ENCODE measurements around the gene HOXA1.

The HOXA1 gene

DNA sequence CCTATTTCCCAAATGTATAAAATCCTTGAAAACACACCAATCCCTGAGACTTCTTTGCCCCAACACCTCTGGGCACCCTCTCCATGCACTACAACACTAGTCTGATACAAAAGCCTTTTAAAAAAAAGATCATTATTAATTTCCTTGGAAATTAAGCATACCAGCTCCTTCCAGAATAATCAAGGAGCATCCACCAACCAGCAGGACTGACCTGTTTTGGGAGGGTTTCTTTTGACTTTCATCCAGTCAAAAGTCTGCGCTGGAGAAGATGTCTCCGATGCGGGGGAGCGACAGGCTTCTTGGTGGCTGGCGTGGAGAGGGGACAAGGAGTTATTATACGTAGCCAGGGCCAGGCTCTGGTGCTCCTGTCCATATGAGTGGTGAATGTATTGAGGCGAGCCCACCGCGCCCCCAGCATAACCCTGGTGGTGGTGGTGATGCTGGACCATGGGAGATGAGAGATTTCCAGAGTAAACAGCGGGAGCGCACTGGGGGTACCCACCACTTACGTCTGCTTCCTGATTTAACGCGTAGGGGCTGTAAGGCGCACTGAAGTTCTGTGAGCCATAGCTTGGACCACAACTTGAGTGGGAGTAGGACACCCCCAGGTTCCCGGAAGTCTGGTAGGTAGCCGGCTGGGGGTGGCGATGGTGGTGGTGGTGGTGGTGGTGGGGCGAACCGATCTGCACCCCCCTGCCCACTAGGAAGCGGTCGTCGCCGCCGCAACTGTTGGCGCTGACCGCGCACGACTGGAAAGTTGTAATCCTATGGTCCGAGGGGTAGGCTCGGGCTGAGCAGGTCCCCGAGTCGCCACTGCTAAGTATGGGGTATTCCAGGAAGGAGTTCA lies 527 bp downstream of the HOXA1 start:
- Mint-ChIP-seq H3K4me3 (peak overlapping the region; percentile 88), H3K27me3 (peaks cover 86% of the 10 kb centered on the region), H3K36me3 (peaks cover 15% of the 10 kb centered on the region), H3K27ac (peak overlapping the region; percentile 82), H3K4me1 (peaks cover 43% of the 10 kb centered on the region), H3K9me3 (no peaks in the 10 kb centered on the region)
- ATAC-seq = peak; percentile 44

DNA sequence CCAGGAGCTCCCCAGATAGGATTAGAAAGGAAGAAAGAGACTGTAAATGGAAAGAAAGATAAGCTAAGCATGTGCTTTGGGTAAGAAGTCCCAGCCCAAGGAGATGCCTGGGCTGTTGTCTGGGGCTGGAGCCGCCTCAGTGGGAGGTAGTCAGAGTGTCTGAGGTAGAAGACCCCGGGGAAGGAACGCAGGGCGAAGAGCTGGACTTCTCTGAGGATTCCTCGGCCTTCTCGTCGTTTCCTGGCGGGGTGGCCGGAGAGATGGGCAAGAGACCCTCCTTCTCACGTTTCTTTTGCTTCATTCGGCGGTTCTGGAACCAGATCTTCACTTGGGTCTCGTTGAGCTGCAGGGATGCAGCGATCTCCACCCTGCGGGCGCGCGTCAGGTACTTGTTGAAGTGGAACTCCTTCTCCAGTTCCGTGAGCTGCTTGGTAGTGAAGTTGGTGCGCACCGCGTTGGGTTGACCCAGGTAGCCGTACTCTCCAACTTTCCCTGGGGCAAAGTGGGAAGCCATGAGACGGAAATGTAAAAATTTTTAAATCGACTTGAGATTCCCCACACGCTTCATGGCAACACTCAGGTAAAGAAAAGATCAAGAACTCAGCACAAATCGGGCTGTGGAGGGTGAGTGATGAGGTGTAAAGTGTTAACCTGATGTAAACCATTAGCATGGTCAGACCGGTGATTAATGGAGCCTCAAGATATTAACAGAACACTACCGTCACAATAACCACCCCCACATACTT lies 1.3 kb downstream of the HOXA1 start:
- Mint-ChIP-seq H3K4me1 (peaks cover 43% of the 10 kb centered on the region), H3K4me3 (no peak overlapping the region)

DNA sequence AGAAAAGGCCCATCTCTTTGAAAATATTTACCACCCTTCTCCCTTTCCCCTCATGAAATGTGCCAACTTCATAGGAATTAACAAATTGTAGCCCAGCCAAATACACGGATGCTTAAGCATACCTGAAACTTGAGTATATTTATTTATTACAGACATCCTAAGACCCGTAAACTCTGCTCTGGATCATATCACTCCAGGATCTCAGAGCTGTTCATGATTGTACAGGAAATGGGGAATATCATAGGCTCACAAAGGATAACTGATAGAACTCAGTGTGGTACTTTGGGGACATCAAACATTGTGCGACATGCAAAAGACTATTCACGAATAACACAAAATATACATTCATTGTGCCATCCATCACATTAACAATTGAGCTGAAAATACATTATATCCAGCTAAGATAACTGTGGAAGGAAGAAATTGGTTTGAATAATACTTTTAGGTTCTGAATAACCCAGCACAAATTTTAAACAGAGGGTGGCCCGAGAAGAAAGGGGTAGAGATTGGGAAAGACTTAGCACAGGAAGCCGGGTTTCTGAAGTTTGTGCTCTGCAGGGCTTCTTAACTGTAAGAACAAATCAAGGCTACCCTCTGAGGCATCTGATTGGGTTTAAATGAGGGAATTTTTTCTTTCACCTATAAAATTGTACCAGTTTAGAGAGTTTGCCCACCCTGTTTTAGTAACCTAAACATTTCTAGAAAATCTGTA lies 2.5 kb downstream of the HOXA1 start:
- Mint-ChIP-seq H3K4me3 (no peak overlapping the region), H3K27me3 (peaks cover 85% of the 10 kb centered on the region), H3K27ac (no peak overlapping the region), H3K9me3 (no peaks in the 10 kb centered on the region), H3K4me1 (peaks cover 36% of the 10 kb centered on the region), H3K36me3 (no peaks in the 10 kb centered on the region)
- no peak for ATAC-seq

More for the DNA sequence above, 1.3 kb downstream of the HOXA1 start:
- Mint-ChIP-seq H3K36me3 (peaks cover 8% of the 10 kb centered on the region), H3K27me3 (peaks cover 86% of the 10 kb centered on the region), H3K9me3 (no peaks in the 10 kb centered on the region), H3K27ac (peak overlapping the region; percentile 82)
- ATAC-seq = no peak

DNA sequence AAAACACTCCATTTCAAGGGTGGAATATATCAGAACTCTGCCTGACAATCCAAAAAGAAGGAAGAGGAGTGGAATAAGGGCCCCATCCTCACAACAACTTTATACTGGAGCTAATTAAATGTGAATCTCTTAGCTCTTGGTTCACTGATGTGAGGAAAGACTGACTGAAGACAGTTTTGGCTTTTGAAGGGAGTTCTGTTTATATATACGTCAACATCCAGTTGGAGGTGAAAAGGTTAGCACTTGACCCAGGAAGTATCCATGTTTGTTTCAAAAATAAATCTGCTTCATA lies 3.0 kb downstream of the HOXA1 start:
- Mint-ChIP-seq H3K4me1 (peaks cover 35% of the 10 kb centered on the region), H3K9me3 (no peaks in the 10 kb centered on the region), H3K36me3 (no peaks in the 10 kb centered on the region), H3K4me3 (no peak overlapping the region), H3K27me3 (peaks cover 86% of the 10 kb centered on the region), H3K27ac (no peak overlapping the region)
- ATAC-seq = no peak

DNA sequence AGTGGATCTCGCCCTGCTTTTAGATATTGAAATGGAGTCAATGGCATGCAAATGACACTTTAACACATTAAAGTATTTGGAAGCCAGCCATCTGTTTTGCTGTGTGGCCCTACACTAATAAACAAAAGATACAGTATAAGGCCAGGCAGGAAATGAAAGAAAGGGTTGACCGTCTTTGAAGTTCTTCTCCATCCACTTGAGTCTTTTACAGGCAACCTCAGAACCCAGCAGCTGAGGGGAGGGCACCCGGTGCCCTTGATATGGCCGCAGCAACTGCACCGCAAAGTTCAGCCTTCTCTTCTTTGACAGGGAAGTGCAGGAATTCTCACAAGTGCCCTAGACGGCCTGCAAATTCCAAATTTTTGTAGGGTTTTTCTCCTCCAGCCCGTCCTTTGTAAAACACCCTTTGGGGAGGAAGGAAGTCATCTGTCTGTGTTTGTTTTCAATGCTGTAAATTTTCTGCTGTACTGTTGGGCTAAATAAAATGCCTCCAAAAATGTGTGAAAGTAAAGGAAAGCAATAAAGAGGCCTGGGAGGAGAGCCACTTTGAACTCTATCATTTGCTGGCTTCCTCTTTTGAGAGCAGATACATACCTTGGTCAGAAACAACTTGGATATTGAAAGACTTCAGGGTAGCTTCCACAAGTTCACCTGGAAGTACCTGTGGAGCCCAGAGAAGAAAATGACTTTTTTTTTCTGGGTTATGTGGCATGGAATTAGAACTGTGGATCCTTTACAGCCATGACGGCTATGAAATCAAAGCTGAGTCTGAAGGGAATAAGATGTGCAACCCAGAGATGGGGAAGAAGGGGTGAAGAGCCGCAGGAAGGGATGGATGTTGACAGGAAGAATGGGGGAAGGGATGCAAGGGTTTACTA lies 3.6 kb downstream of the HOXA1 start:
- ATAC-seq = no peak
- no peaks in the 10 kb centered on the region for H3K36me3 Mint-ChIP-seq
- no peaks in the 10 kb centered on the region for H3K9me3 Mint-ChIP-seq
- H3K4me3 Mint-ChIP-seq = no peak overlapping the region
- peaks cover 30% of the 10 kb centered on the region for H3K4me1 Mint-ChIP-seq
- peaks cover 86% of the 10 kb centered on the region for H3K27me3 Mint-ChIP-seq
- no peak overlapping the region for H3K27ac Mint-ChIP-seq

DNA sequence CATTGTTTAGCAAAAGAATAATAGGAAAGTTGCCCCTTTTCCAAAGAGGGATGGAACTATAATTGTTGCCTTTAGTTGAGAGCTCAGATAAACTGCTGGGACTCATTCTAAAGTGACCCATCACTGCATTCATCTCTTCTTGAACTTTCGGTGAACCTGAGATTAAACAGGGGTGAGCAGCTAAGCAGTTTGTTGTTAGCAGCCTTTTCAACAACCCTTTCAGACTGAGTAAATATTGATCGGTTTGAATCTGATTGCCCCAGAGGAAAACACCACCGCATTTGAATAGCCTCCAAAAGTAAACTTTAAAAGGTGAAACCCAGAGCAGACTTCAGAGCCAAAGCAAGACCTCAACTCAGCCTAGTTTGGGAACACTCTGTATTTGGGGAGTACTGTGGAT lies 4.7 kb downstream of the HOXA1 start:
- Mint-ChIP-seq H3K9me3 (no peaks in the 10 kb centered on the region), H3K4me1 (peaks cover 25% of the 10 kb centered on the region), H3K4me3 (no peak overlapping the region), H3K27ac (no peak overlapping the region), H3K27me3 (peaks cover 86% of the 10 kb centered on the region), H3K36me3 (no peaks in the 10 kb centered on the region)
- ATAC-seq = no peak

DNA sequence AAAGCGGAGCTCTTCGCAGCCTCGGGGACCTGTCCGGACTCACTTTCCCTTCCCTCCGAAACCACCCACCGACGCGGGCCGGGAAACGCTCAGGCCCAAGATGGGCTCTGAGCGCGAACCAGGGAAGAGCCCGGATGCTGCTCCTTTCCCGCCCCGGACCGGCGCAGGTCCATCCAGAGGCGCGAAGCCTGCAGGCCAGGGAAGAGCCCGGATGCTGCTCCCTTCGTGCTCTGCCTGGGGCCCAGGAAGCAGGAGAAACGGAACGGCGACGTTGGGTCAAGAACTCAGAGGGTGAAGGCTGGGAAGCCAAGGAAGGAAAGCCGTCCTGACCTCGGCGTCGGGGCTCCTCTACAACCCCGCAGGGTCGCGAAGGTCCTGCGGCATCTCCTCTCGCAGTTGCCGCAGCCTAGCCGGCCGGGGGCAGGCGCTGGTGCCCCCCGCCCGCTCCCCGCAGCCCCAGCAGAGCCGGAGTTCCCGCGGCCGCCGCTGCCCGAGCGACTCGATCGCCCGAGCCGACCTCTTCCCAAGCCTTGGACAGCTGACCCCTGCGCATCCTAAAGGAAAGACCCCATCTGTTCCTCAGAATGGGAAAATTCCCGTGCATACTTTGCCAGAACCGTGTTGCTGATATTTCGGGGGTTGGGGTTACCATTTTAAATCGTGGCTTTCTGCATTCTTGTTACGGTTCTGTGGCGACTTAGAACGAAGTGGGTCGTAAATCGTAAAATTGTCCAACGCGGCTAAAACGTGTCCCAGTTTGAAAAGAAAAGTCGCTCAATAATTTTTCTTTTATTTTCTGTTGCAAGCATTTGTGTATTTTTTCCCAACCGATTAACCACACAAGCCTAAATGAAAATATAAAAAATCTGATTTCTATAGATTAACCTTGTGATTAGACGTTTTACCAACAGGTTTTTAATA lies 7.5 kb downstream of the HOXA1 start:
- Mint-ChIP-seq H3K27ac (no peak overlapping the region), H3K27me3 (peaks cover 62% of the 10 kb centered on the region), H3K36me3 (no peaks in the 10 kb centered on the region), H3K4me1 (peaks cover 11% of the 10 kb centered on the region), H3K4me3 (peak overlapping the region; percentile 18), H3K9me3 (no peaks in the 10 kb centered on the region)
- ATAC-seq = no peak

DNA sequence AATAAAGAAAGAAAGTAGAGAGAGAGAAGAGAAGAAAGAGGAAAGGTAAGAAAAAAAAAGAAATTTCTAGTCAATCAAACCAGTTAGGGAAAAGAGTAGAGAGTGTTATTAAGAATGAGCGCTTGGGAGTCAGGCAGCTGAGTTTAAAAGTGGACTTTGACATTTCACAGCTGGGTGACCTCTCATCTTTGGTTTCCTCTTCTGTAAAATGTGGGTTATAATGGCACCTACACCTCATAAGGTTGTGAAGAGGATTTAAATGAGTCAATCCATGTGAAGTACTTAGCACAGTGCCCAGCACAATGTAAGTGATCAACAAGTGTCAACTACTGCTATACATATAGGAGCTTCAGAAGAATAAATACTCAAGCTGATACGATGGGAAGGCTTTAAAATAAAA lies 12.2 kb downstream of the HOXA1 start:
- Mint-ChIP-seq H3K27ac (no peak overlapping the region), H3K36me3 (no peaks in the 10 kb centered on the region), H3K27me3 (peaks cover 17% of the 10 kb centered on the region), H3K4me1 (peaks cover 22% of the 10 kb centered on the region), H3K4me3 (peak overlapping the region; percentile 3), H3K9me3 (no peaks in the 10 kb centered on the region)
- ATAC-seq = peak; percentile 89

DNA sequence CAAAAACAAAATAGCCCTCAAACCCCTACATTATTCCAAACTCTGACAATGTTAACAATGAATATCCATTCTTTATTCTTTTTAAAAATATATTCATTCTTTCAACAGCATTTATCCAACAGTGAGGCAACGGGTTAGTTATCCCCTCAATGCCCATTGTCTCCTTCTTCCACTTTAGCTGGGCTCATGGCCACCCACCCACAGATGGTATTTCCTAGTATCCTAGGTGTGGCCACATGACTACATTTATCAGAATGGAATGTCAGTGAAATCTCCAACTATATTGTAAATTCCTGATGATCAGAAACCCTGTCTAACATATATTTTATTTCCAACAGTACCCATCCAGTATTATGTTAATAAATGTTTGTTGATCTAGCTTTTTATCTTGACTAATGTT lies 13.6 kb downstream of the HOXA1 start:
- Mint-ChIP-seq H3K27ac (no peak overlapping the region), H3K27me3 (peaks cover 3% of the 10 kb centered on the region), H3K4me1 (peaks cover 16% of the 10 kb centered on the region), H3K9me3 (no peaks in the 10 kb centered on the region), H3K36me3 (no peaks in the 10 kb centered on the region), H3K4me3 (no peak overlapping the region)
- no peak for ATAC-seq

DNA sequence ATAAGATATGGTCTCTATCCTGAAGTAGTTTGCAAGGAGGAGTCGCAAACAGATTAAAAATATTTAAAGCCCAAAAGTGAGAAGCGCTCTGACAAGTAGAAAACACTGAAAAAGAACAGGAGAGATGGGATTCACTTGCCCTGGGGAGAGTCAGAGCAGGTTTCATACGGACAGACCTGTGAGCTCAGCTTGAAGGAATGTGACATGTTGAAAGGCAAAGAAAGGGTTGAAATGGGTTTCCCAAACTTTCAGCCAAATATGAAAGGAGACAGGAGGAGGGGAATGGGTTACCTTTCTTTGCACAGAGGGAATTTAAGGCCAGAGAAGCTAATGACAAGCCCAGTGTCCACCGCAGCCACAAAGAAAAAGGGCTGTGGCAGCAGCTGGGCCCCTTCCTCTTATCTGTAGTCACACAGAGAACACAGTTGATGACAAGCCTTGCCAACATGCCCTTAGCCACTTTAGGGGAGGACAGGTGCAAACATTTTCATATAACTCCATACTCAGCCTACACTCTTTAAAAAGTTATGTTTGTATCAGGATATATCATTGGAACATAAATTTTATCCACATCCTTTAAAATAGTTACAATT lies 14.9 kb downstream of the HOXA1 start:
- Mint-ChIP-seq H3K27ac (no peak overlapping the region), H3K4me1 (peaks cover 16% of the 10 kb centered on the region), H3K4me3 (no peak overlapping the region), H3K27me3 (no peaks in the 10 kb centered on the region), H3K9me3 (no peaks in the 10 kb centered on the region), H3K36me3 (no peaks in the 10 kb centered on the region)
- ATAC-seq = no peak

DNA sequence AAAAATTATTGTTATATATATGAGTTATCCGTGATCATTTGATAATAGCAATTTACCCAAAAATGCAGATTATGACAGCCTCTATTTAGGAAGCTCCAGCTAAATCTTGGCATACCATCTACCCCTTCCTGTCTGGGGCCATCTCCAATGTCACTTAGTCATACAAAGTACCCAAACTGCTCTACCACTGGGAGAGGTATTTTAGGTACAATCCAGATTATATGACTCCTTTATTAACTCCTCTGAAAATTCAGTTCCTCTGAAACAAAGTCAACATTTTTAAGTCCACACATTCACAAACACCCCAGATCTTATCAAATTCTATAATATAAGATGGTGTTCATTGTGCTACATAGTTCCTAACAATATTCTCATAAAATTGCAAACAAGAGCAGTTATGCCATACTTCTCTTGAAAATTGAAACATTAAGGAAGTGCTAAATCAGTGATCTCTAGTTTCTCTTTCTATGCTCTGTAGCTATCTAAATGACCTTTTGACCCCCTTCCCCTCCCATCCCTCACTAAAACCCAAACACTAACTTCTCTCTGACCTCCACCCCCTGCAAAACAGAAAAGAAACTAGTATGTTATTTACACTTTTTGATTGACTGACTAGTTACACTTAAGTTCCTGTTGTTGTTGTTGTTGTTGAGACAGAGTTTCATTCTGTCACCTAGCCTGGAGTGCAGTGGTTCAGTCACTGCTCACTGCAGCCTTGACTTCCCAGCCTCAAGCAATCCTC lies 16.4 kb downstream of the HOXA1 start:
- no peak overlapping the region for H3K4me3 Mint-ChIP-seq
- ATAC-seq = no peak
- no peaks in the 10 kb centered on the region for H3K9me3 Mint-ChIP-seq
- no peak overlapping the region for H3K27ac Mint-ChIP-seq
- no peaks in the 10 kb centered on the region for H3K27me3 Mint-ChIP-seq
- peaks cover 16% of the 10 kb centered on the region for H3K4me1 Mint-ChIP-seq
- H3K36me3 Mint-ChIP-seq = no peaks in the 10 kb centered on the region

DNA sequence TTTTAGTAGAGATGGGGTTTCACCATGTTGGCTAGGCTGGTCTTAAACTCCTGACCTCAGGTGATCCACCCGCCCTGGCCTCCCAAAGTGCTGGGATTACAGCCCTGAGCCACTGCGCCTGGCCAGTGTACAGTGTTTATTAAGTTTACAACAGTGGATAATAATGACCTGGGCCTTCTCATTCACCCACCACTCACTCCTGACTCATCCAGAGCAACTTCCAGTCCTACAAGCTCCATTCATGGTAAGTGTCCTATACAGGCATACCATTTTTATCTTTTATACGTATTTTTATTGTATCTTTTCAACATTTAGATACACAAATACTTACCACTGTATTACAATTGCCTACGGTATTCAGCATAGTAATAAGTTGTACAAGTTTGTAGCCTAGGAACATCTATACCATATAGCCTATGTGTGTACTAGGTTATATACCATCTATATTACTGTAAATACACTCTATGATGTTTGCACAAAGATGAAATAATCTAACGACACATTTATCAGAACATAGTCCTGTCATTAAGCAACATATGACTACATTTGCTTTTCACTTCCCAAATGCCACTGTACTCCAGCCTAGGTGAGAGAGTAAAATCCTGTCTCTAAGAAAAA lies 17.1 kb downstream of the HOXA1 start:
- H3K4me1 Mint-ChIP-seq = peaks cover 15% of the 10 kb centered on the region
- H3K4me3 Mint-ChIP-seq = no peak overlapping the region
- no peaks in the 10 kb centered on the region for H3K9me3 Mint-ChIP-seq
- no peaks in the 10 kb centered on the region for H3K27me3 Mint-ChIP-seq
- no peaks in the 10 kb centered on the region for H3K36me3 Mint-ChIP-seq
- no peak for ATAC-seq
- H3K27ac Mint-ChIP-seq = no peak overlapping the region

DNA sequence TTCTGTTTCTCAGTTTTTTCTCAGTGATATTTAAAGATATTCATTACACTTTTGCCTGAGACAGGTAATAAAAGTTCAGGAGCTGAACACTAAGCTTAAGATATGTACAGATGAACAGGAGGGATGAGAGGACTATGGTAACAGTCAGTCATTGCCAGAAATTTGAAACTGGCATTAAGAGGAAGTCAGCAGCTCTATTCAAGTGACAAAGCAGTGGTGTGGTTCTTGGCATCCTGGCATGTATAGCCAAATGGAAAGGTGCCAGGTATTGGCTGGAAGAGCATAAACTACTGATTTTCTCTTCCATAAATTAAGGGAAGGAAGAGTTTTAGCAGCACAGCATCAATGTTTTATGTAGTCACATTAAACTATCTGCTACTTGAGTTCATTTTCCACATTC lies 22.7 kb downstream of the HOXA1 start:
- no peak overlapping the region for H3K27ac Mint-ChIP-seq
- no peak for ATAC-seq
- H3K27me3 Mint-ChIP-seq = peaks cover 8% of the 10 kb centered on the region
- no peaks in the 10 kb centered on the region for H3K4me1 Mint-ChIP-seq
- H3K9me3 Mint-ChIP-seq = no peaks in the 10 kb centered on the region
- no peaks in the 10 kb centered on the region for H3K36me3 Mint-ChIP-seq
- no peak overlapping the region for H3K4me3 Mint-ChIP-seq

Data from stimulated activated memory B cell treated with anti-CD40 and anti-IgM and Interleukin-4, amounts not matched to agents 10 μg/mL and 1 μg/mL and 100 μg/mL, for 72 hours (primary cell).